SHP77 treated with DMSO at 0.1 percent for 48 hours (cell line): ENCODE results near the gene MAPK14.
"Not testable (repeated sequence)": the region's sequence is repeated elsewhere in the genome, so short reads cannot be mapped to it uniquely, and the experiment has no call there.

Experiments used
- DNase-seq: peaks from one replicate; lab custom pipeline; 2025; lab: John Stamatoyannopoulos, UW

MAPK14 gene

DNA sequence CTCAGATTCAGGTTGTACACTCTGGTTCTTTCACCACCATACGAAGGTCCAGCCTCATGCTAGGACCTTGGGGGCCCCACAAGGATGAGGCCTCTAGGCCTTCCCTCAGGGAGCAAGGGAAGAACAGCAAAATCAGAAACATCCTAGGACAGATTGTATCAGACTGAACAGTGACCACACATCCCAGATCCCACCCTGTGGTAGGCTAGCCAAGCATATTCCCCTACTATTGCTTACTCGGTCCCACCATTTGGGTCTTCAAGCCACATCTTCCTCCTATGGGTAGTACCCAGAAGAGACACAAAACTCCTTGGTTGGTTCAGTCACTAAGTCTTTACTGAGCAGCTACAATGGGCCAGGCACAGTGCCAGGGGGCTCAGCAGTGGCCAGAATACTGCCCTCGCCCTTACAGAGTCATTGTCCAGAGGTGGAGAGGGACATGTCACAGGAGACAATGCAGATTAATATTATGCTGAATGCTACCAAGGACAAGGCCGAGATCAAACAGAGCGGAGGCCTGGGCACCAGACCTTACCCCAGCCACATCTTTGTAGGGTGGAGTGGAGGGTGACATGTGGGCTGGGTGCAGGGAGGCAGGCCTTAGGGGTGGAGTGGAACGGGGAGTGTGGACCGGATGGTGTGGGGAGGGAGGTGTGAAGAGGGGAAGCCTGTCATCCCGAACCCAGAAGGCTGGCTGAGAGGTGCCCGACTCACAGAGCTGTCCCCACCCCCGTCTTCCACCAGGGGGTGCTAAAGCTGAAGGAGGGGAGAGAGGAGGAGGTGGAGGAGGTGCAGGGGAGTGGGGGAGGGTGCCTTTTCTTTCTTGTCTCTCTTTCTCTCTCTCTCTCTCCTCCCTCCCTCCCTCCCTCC, 95.9 kb downstream of the MAPK14 start:
- DNase-seq: peak; percentile 48

DNA sequence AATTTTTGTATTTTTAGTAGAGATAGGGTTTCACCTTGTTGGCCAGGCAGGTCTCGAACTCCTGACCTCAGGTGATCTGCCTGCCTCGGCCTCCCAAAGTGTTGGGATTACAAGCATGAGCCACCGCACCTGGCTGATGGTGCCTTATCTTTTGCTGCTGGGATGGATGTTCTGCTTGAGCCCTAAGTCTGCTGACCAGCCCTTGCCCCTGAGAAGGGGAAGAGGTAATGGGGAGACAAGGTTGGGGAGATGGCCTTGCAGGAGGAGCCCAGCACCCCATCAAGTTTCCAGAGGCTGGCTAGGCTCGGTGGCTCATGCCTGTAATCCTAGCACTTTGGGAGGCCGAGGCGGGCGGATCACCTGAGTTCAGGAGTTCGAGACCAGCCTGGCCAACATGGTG, 96.7 kb downstream of the MAPK14 start:
- DNase-seq: not testable (repeated sequence)

DNA sequence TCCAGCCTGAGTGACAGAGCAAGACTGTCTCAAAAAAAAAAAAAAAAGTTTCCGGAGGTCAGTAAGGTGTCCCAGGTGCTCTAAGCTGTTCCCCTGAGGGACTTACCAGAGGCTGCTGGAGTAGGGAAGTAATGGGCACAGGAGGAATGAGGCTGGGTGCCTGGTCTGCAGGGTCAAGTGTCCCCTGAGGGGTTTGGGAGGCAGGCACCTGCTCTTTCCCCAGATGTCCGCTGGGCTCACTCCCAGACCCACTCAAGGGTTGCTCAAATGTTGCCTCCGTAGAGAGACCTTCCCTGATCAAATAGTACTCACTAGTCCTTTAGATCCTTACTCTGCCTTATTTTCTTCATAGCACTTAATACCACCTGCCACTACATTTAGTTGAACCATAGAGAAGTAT, 97.3 kb downstream of the MAPK14 start:
- DNase-seq: no peak

DNA sequence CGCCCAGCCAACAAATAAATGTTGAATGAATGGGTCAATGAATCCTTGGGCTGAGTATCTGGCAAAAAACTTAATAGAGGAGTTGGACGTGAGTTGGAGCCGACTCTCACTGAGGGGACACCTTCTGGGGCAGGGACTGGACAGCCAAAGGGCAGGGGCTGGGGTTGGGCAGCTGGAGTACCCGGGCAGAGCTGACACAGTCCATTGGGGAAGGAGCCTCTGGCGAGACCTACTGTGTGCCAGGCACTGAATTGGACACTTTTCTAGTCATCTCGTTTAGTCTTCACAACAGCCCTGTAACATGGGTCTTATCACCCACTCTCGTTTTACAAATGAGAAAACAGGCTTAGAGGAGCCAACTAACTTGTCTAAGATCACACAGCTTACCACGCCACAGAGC, 98.0 kb downstream of the MAPK14 start:
- DNase-seq: no peak

DNA sequence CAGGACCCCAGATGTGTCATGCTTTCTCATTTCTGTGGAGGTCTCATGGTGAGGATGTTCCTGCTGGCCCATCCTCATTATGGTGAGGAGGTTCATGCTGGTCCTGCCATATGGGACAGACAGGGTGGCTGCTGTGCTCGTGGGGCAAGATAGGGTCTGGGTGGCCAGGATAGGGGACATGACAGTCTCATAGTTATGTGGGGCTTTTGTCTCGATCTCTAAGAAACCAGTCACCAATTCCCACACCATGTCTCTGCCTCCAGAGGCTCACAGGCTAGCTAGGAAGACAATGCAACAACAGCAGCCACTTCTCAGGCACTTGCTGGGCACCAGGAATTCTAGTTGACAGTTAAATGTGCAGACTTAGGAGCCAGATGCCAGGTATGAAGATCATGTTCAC, 98.5 kb downstream of the MAPK14 start:
- no peak for DNase-seq

DNA sequence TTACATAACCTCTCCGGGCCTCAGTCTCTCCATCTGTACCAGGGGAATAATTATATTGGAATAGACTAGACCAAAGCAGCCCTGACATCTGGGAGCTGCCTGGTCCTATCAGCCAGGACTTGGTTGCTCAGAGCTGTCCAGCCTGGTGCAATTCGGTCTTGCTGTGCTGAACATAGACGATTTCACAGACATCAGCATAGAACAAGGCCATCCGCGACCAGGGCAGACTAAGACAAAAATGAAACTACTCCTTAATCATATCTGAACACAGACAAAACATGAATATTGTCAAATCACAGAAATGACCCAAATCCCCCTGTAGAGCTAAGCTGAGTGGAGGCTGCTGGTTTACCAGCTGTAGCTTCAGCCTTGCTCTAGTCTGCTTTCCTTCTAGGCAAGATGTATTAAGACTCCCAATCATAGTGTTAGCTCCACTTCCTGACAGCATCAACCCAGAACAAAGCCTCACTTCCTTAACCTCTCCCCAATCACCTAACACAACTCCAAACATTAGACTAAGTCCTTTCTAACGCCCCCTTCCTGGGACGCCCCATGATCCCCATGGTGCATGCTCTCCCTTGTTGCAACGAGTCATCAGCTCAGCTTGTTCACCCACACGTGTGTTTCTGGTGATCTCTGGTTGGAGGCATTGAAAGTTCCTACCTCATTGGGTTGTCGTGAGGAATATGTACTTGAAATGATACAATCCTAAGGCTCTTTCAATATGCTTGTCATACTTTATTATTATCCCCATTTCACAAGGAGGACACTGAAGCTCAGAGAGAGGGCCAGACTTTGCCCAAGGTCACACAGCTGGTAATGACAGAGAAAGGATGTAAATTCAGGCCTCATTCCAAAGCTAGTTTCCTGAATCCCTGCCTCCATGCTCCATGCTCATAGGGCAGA, 99.2 kb downstream of the MAPK14 start:
- DNase-seq: no peak

DNA sequence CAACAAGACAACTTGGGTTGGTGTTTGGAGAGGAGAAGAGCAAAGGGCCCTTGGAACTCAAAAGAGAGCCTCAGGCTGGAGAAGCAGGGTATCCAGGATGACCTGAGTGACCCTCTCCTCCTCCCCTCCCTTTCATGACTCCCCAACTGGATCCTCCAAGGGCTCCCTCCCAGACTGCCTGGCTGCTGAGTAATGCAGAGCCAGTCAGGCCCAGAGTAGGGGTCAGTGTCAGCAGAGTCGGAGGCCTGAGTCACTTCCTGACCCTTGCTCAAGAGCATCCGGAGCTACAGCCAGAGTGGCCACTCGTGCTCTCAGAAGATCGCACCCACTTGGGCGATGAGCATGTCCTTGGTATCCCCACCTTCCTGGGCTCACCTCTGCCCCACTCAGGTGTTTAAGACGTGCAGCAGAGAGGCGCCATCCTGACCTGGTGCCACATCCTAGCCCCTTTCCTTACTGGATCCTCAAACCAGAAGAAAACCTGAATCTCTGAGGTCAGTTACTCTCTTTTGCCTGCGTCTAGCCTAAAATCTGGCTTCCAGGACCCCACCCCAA, 99.9 kb downstream of the MAPK14 start:
- no peak for DNase-seq

DNA sequence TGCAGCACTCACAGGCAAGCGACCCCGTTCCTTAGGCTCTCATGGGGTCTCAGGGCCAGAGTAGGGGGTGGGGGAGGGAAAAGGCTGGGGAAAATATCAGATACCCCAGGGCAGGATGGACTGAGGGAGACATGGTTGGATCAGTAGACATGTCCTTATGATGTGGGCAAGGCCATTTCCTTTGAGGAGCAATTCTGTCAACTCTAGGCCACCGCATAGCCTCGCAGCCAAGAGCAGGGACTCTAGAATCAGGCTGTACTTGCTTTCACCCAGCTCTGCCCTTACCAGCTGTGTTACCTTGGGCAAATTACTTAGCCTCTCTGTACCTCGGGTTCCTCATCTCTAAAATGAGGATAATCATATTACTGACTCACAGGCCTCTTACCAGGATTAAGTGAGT, 100.5 kb downstream of the MAPK14 start:
- no peak for DNase-seq

DNA sequence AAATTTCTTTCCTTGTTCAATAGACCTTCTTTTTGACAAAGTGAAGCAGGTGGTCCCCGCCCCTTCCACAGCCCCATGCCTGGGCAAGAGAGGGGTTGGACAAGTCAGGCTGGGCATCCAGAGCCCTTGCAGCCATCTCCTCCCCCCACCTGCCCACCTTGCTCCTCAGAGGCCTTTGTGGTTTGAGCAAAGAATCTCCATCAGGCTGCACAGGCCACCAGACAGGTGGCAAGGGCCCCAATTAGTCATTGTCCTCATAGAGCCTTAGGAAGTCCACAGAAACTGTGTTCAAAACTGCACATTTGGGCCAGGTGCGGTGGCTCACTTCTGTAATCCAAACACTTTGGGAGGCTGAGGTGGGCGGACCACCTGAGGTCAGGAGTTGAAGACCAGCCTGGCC, 101.2 kb downstream of the MAPK14 start:
- no peak for DNase-seq

DNA sequence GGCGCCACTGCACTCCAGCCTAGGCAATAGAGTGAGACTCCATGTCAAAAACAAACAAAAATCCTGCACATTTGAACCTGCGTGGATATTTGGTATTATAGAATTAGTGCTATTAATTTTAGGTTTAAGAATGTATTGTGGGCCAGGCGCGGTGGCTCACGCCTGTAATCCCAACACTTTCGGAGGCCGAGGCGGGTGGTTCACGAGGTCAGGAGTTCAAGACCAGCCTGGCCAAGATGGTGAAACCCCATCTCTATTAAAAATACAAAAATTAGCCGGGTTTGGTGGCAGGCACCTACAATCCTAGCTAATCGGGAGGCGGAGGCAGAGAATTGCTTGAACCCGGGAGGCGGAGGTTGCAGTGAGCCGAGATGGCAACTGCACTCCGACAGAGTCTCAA, 101.7 kb downstream of the MAPK14 start:
- not testable (repeated sequence) for DNase-seq

DNA sequence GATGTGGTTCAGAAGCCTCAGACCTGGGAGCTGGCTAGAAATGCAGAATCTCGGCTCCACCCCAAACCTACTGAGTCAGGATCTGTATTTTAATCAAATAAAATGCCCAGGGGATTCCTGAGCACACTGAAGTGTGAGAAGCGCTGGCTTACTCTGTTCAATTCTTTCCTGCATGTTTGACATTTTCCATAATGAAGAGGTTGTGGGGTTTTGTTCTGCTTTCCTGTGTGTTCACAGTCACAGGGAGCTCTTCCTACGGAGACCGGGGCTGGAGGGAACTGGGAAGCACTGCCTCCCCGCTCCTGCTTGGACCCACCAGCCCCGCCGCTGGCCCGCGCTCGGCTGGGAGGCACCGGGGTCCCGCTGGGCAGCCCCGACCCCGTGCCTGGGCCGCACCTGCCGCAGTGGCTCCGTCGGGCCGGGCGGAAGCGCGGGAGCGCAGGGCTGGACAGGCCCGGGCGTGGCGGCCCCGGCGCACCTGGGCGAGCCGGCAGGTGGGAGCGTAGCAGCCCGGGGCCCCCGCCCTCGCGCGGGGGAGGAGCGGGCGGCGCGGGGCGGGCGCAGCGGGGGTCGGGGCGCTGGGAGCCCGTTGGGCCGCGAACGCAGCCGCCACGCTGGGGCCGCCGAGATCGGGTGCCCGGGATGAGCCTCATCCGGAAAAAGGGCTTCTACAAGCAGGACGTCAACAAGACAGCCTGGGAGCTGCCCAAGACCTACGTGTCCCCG, 102.5 kb downstream of the MAPK14 start, which contains the start of gene MAPK13:
Gene MAPK13, plus strand, starts transcription at position 573 of the 726 bp plus-strand sequence. Its CDS starts 70 bp downstream, at position 643.
- no peak for DNase-seq

DNA sequence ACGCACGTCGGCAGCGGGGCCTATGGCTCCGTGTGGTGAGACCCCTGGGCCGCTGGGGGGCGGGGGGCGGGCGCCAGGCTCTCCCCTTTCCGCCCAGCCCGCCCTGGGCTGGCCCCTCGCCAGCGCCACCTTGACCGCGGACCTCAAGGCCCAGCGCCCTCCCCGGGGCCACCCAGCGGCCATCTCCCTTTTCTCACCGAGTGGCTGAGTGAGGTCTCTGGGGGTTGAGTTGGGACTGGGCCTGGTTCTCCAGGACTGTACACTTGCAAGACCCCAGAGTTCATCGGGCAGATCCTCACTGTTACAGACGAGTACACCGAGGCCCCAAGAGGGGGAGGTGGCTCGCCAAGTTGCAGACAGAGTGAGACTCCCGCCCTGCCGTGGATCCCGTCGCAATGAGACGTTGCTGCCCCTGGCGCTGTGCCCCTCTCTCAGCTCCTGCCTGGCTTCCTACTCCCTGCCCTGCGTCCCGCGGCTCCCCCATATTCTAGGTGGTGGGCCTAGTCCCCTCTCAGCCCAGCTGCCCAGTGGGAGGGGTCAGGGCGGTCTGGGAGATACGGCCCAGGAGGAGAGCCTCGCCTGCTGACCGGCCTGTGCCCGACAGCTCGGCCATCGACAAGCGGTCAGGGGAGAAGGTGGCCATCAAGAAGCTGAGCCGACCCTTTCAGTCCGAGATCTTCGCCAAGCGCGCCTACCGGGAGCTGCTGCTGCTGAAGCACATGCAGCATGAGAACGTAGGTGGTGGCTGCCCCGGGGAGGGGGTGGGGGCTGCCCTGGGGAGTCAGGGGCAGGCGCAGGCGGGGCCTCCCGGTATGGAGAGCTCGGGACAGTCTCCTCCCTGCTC, 103.3 kb downstream of the MAPK14 start:
- DNase-seq: no peak

DNA sequence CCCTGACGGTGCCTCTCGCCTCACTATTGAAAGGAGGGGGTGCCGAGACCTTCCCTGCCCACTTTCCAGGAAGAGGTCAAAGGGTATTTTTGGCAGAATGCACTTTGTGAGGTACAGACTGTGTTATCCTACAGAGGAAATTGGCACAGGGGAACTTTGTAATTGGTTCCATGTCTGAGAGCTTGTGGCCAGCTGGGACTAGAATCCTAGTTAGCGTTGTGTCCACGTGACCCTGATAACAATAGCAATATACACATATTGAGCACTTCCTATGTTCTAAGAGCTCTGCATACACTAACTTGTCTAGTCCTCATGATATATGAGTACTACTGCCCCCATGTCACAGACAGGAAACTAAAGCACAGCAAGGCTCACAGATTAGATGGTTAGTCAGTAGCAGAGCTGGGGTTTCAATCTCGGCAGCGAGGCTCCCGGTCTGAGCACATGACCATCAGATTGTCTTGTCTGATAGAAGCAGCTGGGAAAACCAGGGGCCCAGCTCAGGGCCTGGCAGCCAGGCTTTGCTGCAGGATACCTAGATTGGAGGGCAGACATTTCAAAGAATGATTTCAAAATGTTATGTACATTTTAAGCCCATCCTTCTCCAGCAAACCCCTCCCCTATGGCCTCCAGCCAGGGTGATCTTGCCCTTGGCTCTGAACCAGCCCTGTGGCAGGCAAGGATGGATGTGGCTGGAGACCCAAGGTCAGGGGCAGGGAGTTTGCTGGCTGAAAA, 104.1 kb downstream of the MAPK14 start:
- DNase-seq: peak; percentile 58

DNA sequence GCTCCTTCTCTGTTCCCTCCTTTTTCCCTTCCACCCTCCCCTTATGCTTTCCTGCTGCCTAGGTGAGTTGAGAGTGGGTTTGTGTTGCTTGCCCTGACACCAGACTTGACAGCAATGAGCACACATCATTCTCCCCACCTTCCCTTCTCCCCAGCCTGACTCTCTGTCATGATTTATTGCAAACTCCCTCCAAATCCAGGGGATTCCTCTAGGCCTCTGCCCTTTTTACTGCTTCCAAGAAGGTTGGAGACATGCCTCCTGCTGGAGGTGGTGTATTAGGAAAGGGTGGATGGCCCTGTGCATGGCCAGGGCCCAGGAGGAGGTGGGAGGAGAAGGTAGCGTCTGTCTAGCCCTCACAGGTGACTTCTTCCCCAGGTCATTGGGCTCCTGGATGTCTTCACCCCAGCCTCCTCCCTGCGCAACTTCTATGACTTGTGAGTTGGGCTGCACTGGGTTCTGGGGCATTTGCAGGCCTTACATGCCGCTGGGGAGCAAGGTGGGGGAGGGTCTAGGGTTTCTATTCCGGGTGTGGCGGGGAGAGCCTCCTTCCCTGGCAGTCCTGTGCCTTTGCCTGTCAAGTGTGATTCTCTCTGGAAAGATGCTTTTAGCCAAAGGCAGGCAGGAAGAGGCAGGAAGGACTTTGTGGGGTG, 104.8 kb downstream of the MAPK14 start:
- DNase-seq: no peak

DNA sequence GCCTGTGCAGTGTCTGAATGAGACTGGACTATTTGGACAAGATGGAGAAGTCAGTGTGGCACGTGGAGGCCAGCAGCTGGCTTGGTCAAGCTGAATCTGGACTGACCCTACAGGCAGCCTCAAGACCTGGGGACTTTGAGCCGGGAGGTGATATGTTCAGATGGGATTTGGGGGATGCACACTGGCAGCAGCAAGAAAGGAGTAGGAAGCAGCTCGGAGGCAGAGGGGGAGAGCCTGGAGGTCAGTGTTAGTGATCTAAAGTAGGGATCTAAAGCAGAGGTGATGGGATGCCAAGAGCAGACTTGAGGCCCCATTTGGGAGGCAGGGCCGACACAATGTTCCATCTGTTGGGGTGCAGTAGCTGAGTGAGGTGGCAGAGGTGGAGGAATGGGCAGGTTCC, 105.5 kb downstream of the MAPK14 start:
- DNase-seq: no peak

DNA sequence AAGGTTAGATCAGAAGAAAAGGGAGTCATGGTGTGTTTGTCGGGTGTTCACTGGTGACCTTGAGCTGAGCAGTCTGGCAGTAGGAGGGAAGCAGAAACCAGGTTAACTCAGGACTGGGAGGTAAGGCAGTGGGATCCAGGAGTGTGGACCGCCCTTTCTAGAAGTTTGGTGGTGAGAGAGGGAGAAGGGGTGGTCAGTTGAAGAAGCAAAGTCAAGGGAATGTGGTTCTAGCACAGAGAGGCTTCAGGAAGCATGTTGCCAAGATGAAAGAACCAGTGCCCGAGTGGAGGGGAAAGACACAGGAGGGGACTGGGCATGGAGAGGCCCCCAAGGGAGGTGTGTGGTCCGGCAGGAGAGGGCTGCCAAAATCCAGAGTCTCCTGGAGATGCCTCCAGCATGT, 106.3 kb downstream of the MAPK14 start:
- DNase-seq: no peak

DNA sequence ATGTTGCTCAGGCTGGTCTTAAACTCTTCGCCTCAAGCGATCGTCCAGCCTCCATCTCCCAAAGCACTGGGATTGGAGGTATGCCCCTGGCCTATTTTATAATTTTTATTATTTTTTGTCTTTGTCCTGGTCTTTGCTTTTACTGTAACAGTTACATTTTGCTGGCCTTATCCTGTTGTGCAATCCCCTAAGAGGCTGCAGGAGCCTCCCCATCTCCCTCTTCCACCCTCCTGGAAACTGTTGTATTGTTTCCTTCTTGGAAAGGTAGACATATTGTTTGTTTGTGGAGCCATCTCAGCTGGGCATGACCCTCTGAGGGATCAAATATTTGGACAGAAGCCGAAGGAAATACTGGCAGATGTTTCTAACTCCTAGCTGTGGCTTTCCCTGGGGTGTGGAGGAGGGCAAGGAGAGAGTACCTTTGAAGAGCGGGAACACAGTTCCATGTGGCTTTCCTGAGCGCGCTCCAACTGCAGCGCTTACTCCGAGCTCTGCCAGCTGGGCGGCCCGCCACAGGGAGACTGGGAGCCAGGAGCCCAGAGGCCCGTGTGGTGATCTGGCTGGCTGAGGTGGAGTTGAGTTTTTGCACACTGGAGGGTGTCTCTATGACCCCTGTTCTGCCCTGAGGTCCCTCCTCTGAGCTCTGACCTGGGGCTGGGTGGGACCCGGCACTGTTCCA, 107.6 kb downstream of the MAPK14 start:
- no peak for DNase-seq

DNA sequence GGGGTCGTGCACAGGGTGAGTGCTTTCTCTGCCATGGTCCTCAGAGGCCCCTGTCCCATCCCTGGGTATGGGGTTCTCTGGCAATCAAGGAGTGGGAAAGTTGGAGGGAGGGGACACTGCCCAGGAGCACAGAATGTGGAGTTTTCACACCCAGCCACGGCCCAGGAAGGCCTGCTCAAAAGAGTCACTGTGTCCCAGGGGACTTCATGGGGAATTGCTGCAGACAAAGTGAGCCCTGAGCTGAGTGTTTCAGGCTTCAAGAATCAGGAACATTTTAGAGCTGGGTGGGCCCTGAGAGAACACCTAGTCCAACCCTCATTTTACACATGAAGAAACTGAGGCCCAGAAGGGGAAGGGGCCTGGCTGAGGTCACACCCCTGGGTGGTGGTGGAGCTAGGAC, 108.4 kb downstream of the MAPK14 start:
- DNase-seq: no peak

DNA sequence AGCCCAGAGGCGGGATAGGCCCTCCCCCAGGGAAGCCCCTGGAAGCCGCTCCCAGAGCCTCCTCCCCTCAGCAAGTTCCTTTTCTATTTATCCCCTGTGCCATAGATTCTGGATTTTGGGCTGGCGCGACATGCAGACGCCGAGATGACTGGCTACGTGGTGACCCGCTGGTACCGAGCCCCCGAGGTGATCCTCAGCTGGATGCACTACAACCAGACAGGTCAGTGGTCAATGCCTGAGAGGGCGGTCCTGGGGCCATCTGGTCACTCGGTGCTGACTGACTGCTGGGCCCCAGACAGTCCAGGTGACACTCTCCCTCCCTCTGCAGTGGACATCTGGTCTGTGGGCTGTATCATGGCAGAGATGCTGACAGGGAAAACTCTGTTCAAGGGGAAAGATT, 108.9 kb downstream of the MAPK14 start:
- DNase-seq: no peak
